GM12892 (cell line): ENCODE measurements around the gene ESPNL.

Experiments
- POLR2AphosphoS5 ChIP-seq: IDR thresholded peaks from 2 replicates; pipeline ENCODE4 v1.6.1; 2011; ENCODE audit warnings: low read depth, low read length, control low read depth
- TAF1 ChIP-seq: IDR thresholded peaks from 2 replicates; pipeline ENCODE4 v1.6.1; 2011; ENCODE audit warnings: low read depth, mild to moderate bottlenecking, control low read depth, low read length, borderline replicate concordance

DNA sequence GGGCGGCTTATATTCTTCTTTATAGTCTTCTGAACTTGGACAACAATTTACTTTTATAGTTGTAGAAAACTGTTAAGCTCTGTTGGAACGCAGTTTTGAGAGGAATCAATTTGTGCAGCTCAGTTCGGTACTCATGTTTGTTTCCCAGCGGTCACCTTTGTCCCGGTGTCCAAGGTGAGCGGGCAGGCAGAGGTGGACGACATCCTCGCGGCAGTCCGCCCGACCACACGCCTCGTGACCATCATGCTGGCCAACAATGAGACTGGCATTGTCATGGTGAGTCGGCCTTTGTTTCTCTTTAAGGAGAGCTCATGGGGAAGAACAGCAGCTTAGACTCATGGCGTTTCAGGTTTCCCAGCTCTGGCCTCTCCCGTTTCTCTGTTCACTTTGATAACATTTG is 18.6 kb upstream of the ESPNL start:
- TF ChIP-seq POLR2AphosphoS5, result no peak
- no peak for TF ChIP-seq TAF1
